Gastrocnemius medialis (tissue), 4 donors: Measurements from ENCODE around the gene COL6A1. TPM values are rescaled to one million over a fixed set of nuclear protein-coding genes. Genes with fewer than 3 reads are reported as not detected.

Experiments
- ATAC-seq, 2 donors: fragments of 150-250 bp; one replicate each; pipeline ENCODE4 v1.9.1; 2016
- DNase-seq, 2 donors: peaks; one replicate each; pipeline ENCODE4 v3.0.0-alpha.2; 2019
- H3K27ac ChIP-seq, 4 donors: fragments of 200-600 bp; sonication (generic); 1 replicate in 1 of 4; 2 replicates in 3 of 4; pipeline ENCODE4 v1.5.1; 2016 to 2018; ENCODE audit warnings: mild to moderate bottlenecking in 2 of 4, moderate library complexity in 1 of 4
- H3K27me3 ChIP-seq, 3 donors: fragments of 200-600 bp; sonication (generic) in 2 of 3; 1 replicate in 1 of 3; 2 replicates in 2 of 3; pipeline versions ENCODE4 v1.5.1 to v1.6.0; 2016 to 2019; ENCODE audit warnings: mild to moderate bottlenecking in 1 of 3, moderate library complexity in 1 of 3
- H3K36me3 ChIP-seq, 2 donors: fragments of 200-600 bp; sonication (generic) in 1 of 2; one replicate each; pipeline ENCODE4 v1.5.1; 2017 to 2018
- H3K4me1 ChIP-seq, 2 donors: fragments of 200-600 bp; sonication (generic) in 1 of 2; one replicate each; pipeline ENCODE4 v1.5.1; 2016 to 2017; ENCODE audit warnings: mild to moderate bottlenecking in 2 of 2
- H3K4me3 ChIP-seq, 4 donors: fragments of 200-600 bp; sonication (generic) in 3 of 4; 1 replicate in 1 of 4; 2 replicates in 3 of 4; pipeline ENCODE4 v1.5.1; 2016 to 2019; ENCODE audit warnings: mild to moderate bottlenecking in 2 of 4
- H3K9me3 ChIP-seq, 3 donors: fragments of 200-600 bp; sonication (generic) in 2 of 3; 1 replicate in 1 of 3; 2 replicates in 2 of 3; pipeline ENCODE4 v1.5.1; 2016 to 2019
- CTCF ChIP-seq, 5 experiments: fragments of 450-650 bp in 3 of 5; fragments of 200-600 bp in 2 of 5; sonication (generic) in 2 of 5; IDR thresholded peaks in 4 of 5; conservative IDR thresholded peaks in 1 of 5; 1 replicate in 4 of 5; 2 replicates in 1 of 5; pipeline ENCODE4 v1.5.1; 2016 to 2019; ENCODE audit warnings: antibody characterized with exemption in 5 of 5, mild to moderate bottlenecking in 3 of 5, moderate library complexity in 3 of 5
- POLR2A ChIP-seq, 2 donors: fragments of 450-650 bp; IDR thresholded peaks; one replicate each; pipeline ENCODE4 v1.6.1; 2017; ENCODE audit warnings: antibody characterized with exemption in 2 of 2, mild to moderate bottlenecking in 2 of 2, moderate library complexity in 2 of 2
- in situ Hi-C, 4 donors: fragments of 200-750 bp; cut with MboI; loops; one replicate each; pipeline versions ENCODE4 v1.15.0 to v1.8.0; 2017; ENCODE audit warnings: low sequenced_read_pairs in 4 of 4
- intact Hi-C: fragments of 100-400 bp; cut with DNase I; formaldehyde crosslinking; loops from one replicate; pipeline ENCODE4 v1.15.1; 2023; ENCODE audit warnings: low total_unique reads
- total RNA-seq, 4 donors: library from RNA; depleted of rRNA; stranded (reverse); fragments of >200 nt; gene quantifications; one replicate each; pipeline versions ENCODE4 v1.1.0 to v1.2.3, GENCODE V29; 2016

COL6A1 gene
- total RNA-seq, 4 donors from 2014 or later: 50.5 to 97.8 (median 73.3) TPM

DNA sequence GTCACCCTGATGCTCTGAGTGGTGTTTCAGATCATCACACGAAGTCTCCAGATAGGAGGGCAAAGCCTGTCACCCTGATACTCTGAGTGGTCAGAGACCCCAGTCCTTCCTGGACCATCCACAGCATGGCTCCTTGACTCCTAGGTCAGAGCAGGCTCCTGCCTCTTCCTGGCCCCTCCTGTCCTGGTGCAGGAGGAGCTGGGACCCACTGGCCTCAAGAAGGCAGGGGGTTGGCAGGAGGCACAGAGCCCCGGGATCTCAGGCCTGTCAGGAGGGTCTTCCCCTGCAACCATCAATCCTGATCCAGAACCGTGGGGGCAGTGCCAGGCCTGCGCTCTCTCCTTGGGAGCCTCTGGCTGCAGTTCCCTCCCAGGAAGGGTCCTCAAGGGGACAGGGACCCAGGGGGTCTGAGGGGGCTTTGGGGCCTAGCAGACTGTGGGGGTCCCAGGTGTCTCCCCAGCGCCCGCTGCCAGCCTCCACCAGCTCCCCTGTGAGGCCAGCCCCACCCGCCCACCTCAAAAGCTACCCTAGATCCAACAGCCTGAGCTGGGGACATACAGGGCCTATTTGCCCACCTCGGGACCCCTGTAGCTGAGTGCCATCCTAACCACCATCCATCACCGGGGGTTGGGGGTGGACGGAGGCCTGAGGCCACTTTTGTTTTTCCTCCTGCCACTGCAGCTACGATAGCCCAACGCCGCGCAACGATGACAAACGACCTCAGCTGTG lies 27.5 kb downstream of the COL6A1 start:
- Histone ChIP-seq H3K4me1 (no peaks in the 10 kb centered on the region), H3K27ac (no peak overlapping the region), H3K27me3 (no peaks in the 10 kb centered on the region), H3K9me3 (no peaks in the 10 kb centered on the region), H3K36me3 (peaks cover 0 to under 1% of the 10 kb centered on the region in 2 donors), H3K4me3 (no peak overlapping the region)
- intact Hi-C loops: no loop called here
- TF ChIP-seq CTCF (IDR thresholded peaks at IDR 0.05 in 4 of 5, conservative IDR thresholded peaks at IDR 0.05 in 1 of 5) (no peak), POLR2A (IDR thresholded peaks at IDR 0.05) (no peak)
- ATAC-seq (no peak), DNase-seq (no peak)
- in situ Hi-C loops: no loop called here

DNA sequence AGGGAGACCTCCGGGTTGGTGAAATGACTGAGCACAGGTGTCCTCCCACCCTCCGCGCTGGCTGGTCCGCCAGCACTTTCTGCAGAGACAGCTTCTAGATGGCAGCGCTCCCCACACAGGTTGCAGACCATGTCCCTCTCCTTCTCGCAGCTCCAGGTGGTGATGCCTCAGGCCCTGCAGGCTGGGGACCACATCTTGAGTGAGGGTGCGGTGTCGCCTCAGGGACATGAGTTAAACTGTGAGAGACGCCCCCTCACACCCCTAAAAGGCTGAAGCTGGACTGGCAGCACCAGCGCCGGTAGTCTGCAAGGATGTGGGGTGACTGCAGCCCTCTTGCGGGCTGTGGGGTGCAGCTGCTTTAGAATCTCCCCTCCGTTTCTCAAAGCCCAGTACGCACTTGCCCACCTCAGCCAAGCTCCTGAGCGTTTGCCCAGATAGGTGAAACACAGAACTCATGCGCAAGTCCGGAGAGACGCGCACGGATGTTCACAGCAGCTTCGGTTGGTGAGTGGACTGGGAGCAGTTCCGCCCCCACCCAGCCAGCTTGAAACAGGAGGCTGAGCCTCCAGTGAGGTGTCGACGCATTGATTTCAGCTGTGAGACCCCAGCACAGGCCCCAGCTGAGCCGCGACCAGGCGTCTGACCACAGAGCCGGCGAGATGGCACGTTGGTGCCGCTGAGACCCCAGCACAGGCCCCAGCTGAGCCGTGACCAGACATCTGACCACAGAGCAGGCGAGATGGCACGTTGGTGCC lies 28.6 kb downstream of the COL6A1 start:
- no peaks in the 10 kb centered on the region for H3K4me1 ChIP-seq
- intact Hi-C loops (no loop called here), in situ Hi-C loops (no loop called here)
- H3K9me3 ChIP-seq: no peaks in the 10 kb centered on the region
- no peak overlapping the region for H3K4me3 ChIP-seq
- no peak for DNase-seq
- no peak for ATAC-seq
- TF ChIP-seq CTCF (IDR thresholded peaks at IDR 0.05 in 4 of 5, conservative IDR thresholded peaks at IDR 0.05 in 1 of 5) (no peak), POLR2A (IDR thresholded peaks at IDR 0.05) (no peak)
- no peaks in the 10 kb centered on the region for H3K36me3 ChIP-seq
- H3K27me3 ChIP-seq: no peaks in the 10 kb centered on the region
- no peak overlapping the region for H3K27ac ChIP-seq

DNA sequence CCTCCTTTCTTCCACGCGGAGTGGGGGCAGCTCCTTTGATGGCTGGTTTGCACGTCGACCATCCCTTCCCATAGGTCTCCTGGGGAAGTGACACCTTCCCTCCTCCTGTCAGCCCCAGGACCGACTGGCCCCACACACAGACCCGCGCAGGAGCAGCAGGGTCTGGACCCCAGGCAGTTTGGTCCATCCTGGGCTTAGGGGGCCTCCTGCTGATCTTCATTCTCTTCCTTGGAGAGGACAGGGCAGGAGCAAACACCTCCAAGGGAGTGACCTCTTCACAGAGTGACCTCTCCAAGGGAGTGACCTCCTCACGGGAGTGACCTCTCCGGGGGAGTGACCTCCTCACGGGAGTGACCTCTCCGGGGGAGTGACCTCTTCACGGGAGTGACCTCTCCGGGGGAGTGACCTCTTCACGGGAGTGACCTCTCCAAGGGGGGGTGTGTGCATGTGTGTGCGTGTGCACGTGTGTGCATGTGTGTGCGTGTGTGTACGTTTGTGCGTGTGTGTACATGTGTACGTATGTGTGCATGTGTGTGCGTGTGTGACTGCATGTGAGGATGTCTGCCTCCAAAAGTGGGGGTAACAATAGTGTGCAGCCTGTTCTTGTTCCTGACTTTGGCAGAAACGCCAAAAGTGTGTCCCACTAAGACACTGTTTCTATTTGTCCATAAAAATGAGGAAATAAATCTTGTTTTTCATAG lies 29.8 kb downstream of the COL6A1 start:
- Histone ChIP-seq H3K27me3 (peaks cover 0 to 6% (median 0%) of the 10 kb centered on the region in 3 donors), H3K9me3 (no peaks in the 10 kb centered on the region), H3K36me3 (no peaks in the 10 kb centered on the region), H3K27ac (no peak overlapping the region), H3K4me1 (no peaks in the 10 kb centered on the region), H3K4me3 (no peak overlapping the region)
- intact Hi-C loops: no loop called here
- in situ Hi-C loops: no loop called here
- DNase-seq (no peak), ATAC-seq (no peak)
- TF ChIP-seq POLR2A (IDR thresholded peaks at IDR 0.05): no peak
- TF ChIP-seq CTCF (IDR thresholded peaks at IDR 0.05 in 4 of 5, conservative IDR thresholded peaks at IDR 0.05 in 1 of 5): no peak

- ATAC-seq (no peak), DNase-seq (no peak)
- Histone ChIP-seq H3K9me3 (no peaks in the 10 kb centered on the region), H3K4me3 (no peak overlapping the region), H3K36me3 (no peaks in the 10 kb centered on the region), H3K27me3 (peaks cover 0 to 10% (median 0%) of the 10 kb centered on the region in 3 donors), H3K4me1 (no peaks in the 10 kb centered on the region), H3K27ac (no peak overlapping the region)
- intact Hi-C loops (no loop called here), in situ Hi-C loops (no loop called here)
- TF ChIP-seq POLR2A (IDR thresholded peaks at IDR 0.05) (no peak), CTCF (IDR thresholded peaks at IDR 0.05 in 4 of 5, conservative IDR thresholded peaks at IDR 0.05 in 1 of 5) (no peak)
Measured at GRCh38 chr21:46012154-46012553, 30.6 kb downstream of the COL6A1 start.
